Karpas-422 (cell line): ENCODE measurements around the gene SLC12A7. TPM values are rescaled to one million over a fixed set of nuclear protein-coding genes. Genes with fewer than 3 reads are reported as not detected.
"Not testable (repeated sequence)": the region's sequence is repeated elsewhere in the genome, so short reads cannot be mapped to it uniquely, and the experiment has no call there.

Source experiments
- DNase-seq: peaks from one replicate; pipeline ENCODE4 v3.0.0-alpha.2; 2015
- H2AFZ ChIP-seq: fragments of 200-600 bp; sonication (generic); 2 replicates; pipeline ENCODE4 v1.6.1; 2014; ENCODE audit warnings: antibody characterized with exemption, low read length, mixed read lengths
- H3K27ac ChIP-seq: fragments of 200-600 bp; sonication (generic); 2 replicates; pipeline ENCODE4 v1.5.1; 2014; ENCODE audit warnings: mild to moderate bottlenecking, low read length, moderate library complexity
- H3K27me3 ChIP-seq: fragments of 200-600 bp; sonication (generic); 2 replicates; pipeline ENCODE4 v1.6.1; 2014; ENCODE audit warnings: low read length, mixed read lengths
- H3K36me3 ChIP-seq: fragments of 200-600 bp; sonication (generic); 2 replicates; pipeline ENCODE4 v1.6.1; 2014; ENCODE audit warnings: low read length, mixed read lengths; ENCODE audit not compliant: insufficient read depth
- H3K4me1 ChIP-seq: fragments of 200-600 bp; sonication (generic); 2 replicates; pipeline ENCODE4 v1.6.1; 2014; ENCODE audit warnings: mild to moderate bottlenecking, low read length, mixed read lengths
- H3K4me2 ChIP-seq: fragments of 200-600 bp; sonication (generic); 2 replicates; pipeline ENCODE4 v1.6.1; 2014; ENCODE audit warnings: low read length, low read depth, mild to moderate bottlenecking; ENCODE audit not compliant: poor library complexity, severe bottlenecking
- H3K4me3 ChIP-seq: fragments of 200-600 bp; sonication (generic); 2 replicates; pipeline ENCODE4 v1.5.1; 2014; ENCODE audit warnings: mild to moderate bottlenecking, antibody characterized with exemption, low read length, mixed read lengths
- H3K79me2 ChIP-seq: fragments of 200-600 bp; sonication (generic); 2 replicates; pipeline ENCODE4 v1.6.1; 2014; ENCODE audit warnings: mild to moderate bottlenecking, low read length, mixed read lengths
- H3K9ac ChIP-seq: fragments of 200-600 bp; sonication (generic); 2 replicates; pipeline ENCODE4 v1.6.0; 2014; ENCODE audit warnings: low read length
- H3K9me2 ChIP-seq: fragments of 200-600 bp; sonication (generic), shearing (Covaris generic); replicated peaks from 2 replicates; pipeline ENCODE4 v1.6.0; 2014; ENCODE audit warnings: mild to moderate bottlenecking, low read length, moderate library complexity; ENCODE audit not compliant: insufficient read depth
- H3K9me3 ChIP-seq: fragments of 300-700, 200-600 bp; sonication (generic); 2 replicates; pipeline ENCODE4 v1.6.1; 2014; ENCODE audit warnings: low read length, mixed read lengths
- H4K20me1 ChIP-seq: fragments of 200-600 bp; sonication (generic); 2 replicates; pipeline ENCODE4 v1.6.1; 2014; ENCODE audit warnings: mild to moderate bottlenecking, antibody characterized with exemption, low read length, low read depth; ENCODE audit not compliant: insufficient read depth
- total RNA-seq: library from RNA; depleted of rRNA; stranded (reverse); fragments of >200 nt; shearing (Covaris generic); gene quantifications from 2 replicates; pipeline ENCODE4 v1.2.3, GENCODE V29; 2014; ENCODE audit warnings: low replicate concordance

The SLC12A7 gene
- total RNA-seq, 1 experiment from 2014 or later = not detected

GRCh38 chr5:1100664-1101574, 10.9 kb downstream of the SLC12A7 start:
- no peaks in the 10 kb centered on the region; the same call in 1 of the 2 replicates for H3K4me1 ChIP-seq
- no peak overlapping the region for H3K4me3 ChIP-seq
- no peaks in the 10 kb centered on the region for H3K9me3 ChIP-seq
- H2AFZ ChIP-seq = no peak overlapping the region
- peaks cover 4% of the 10 kb centered on the region; the same call in 1 of the 2 replicates for H4K20me1 ChIP-seq
- H3K27ac ChIP-seq = no peak overlapping the region
- H3K9me2 ChIP-seq = no peaks in the 10 kb centered on the region
- no peaks in the 10 kb centered on the region for H3K36me3 ChIP-seq
- no peaks in the 10 kb centered on the region for H3K79me2 ChIP-seq
- no peak overlapping the region for H3K9ac ChIP-seq
- no peak overlapping the region for H3K4me2 ChIP-seq
- no peak for DNase-seq
- H3K27me3 ChIP-seq = no peaks in the 10 kb centered on the region

- Histone ChIP-seq H3K4me1 (no peaks in the 10 kb centered on the region; the same call in 1 of the 2 replicates), H4K20me1 (peaks cover 4% of the 10 kb centered on the region; the same call in 1 of the 2 replicates)
Observed at GRCh38 chr5:1099926-1100663, 11.8 kb downstream of the SLC12A7 start.

GRCh38 chr5:1098986-1099597, 12.8 kb downstream of the SLC12A7 start:
- peaks cover 4% of the 10 kb centered on the region; the same call in 1 of the 2 replicates for H4K20me1 ChIP-seq
- no peaks in the 10 kb centered on the region for H3K27me3 ChIP-seq
- H3K79me2 ChIP-seq = no peaks in the 10 kb centered on the region
- H3K4me2 ChIP-seq = no peak overlapping the region
- no peak overlapping the region for H3K9ac ChIP-seq
- no peak overlapping the region for H3K4me3 ChIP-seq
- no peak overlapping the region for H3K27ac ChIP-seq
- no peak overlapping the region for H2AFZ ChIP-seq
- H3K4me1 ChIP-seq = no peaks in the 10 kb centered on the region; the same call in 1 of the 2 replicates
- H3K36me3 ChIP-seq = no peaks in the 10 kb centered on the region
- no peaks in the 10 kb centered on the region for H3K9me3 ChIP-seq
- DNase-seq = no peak
- no peaks in the 10 kb centered on the region for H3K9me2 ChIP-seq

More at GRCh38 chr5:1099926-1100663, 11.8 kb downstream of the SLC12A7 start:
- Histone ChIP-seq H3K4me2 (no peak overlapping the region), H3K36me3 (no peaks in the 10 kb centered on the region), H3K79me2 (no peaks in the 10 kb centered on the region), H3K9me3 (no peaks in the 10 kb centered on the region), H3K27me3 (no peaks in the 10 kb centered on the region), H2AFZ (no peak overlapping the region), H3K27ac (no peak overlapping the region), H3K4me3 (no peak overlapping the region), H3K9me2 (no peaks in the 10 kb centered on the region), H3K9ac (no peak overlapping the region)
- DNase-seq = no peak

GRCh38 chr5:1097988-1098385, 13.9 kb downstream of the SLC12A7 start:
- H3K27me3 ChIP-seq, H3K9ac ChIP-seq, H3K79me2 ChIP-seq, H2AFZ ChIP-seq, H3K4me3 ChIP-seq, H3K9me2 ChIP-seq, H3K9me3 ChIP-seq, H3K4me2 ChIP-seq, H3K27ac ChIP-seq, DNase-seq, H4K20me1 ChIP-seq, H3K4me1 ChIP-seq, H3K36me3 ChIP-seq: not testable (repeated sequence)

DNA sequence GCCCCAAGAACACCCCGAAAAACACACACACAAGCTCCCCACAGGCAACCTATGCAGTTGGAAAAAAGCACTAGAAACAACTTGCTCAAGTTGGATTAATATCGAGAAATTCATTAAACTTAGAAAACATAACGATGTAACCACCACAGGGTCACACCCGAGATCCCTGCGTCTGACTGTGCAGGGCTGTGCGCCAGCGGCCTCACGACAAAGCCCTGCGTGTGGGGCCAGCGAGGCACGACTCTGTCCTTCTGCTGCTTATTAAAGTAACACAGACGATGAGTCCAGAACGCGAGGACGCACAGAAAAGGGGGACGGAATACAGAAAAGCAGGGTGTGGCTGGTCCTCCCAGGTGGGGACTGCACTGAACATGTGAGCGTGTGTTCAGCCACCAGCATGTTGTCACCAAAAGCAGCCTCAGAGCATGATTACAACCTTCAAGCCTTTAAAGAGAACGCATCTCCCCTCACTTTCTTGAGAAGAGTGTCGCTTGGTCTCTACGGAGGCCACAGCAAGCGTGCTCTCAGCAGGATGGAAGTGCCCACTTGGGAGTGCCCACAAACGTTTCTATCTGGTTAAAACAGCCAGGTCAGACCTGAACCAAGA, 14.4 kb downstream of the SLC12A7 start:
- Histone ChIP-seq H3K79me2 (no peaks in the 10 kb centered on the region), H3K4me2 (no peak overlapping the region), H4K20me1 (peaks cover 3% of the 10 kb centered on the region; the same call in 1 of the 2 replicates), H3K27ac (no peak overlapping the region), H2AFZ (no peak overlapping the region), H3K9ac (no peak overlapping the region), H3K4me1 (no peaks in the 10 kb centered on the region; the same call in 1 of the 2 replicates), H3K9me3 (no peaks in the 10 kb centered on the region), H3K36me3 (no peaks in the 10 kb centered on the region), H3K27me3 (no peaks in the 10 kb centered on the region), H3K9me2 (no peaks in the 10 kb centered on the region), H3K4me3 (no peak overlapping the region)
- no peak for DNase-seq

- H3K9me3 ChIP-seq = no peaks in the 10 kb centered on the region
- H2AFZ ChIP-seq = no peak overlapping the region
- no peaks in the 10 kb centered on the region for H3K36me3 ChIP-seq
- no peak overlapping the region for H3K27ac ChIP-seq
- no peaks in the 10 kb centered on the region for H3K79me2 ChIP-seq
- no peaks in the 10 kb centered on the region for H3K27me3 ChIP-seq
- H3K4me3 ChIP-seq = no peak overlapping the region
- no peak overlapping the region for H3K4me2 ChIP-seq
- H3K9me2 ChIP-seq = no peaks in the 10 kb centered on the region
- DNase-seq = no peak
- H3K9ac ChIP-seq = no peak overlapping the region
- no peaks in the 10 kb centered on the region; the same call in 1 of the 2 replicates for H3K4me1 ChIP-seq
- H4K20me1 ChIP-seq = no peaks in the 10 kb centered on the region
Observed at GRCh38 chr5:1096838-1097237, 15.0 kb downstream of the SLC12A7 start.

GRCh38 chr5:1095990-1096363, 15.9 kb downstream of the SLC12A7 start:
- Histone ChIP-seq H3K36me3 (no peaks in the 10 kb centered on the region), H3K27me3 (no peaks in the 10 kb centered on the region)
- no peak for DNase-seq

More at GRCh38 chr5:1095990-1096363, 15.9 kb downstream of the SLC12A7 start:
- H3K9me3 ChIP-seq = no peaks in the 10 kb centered on the region
- H3K4me2 ChIP-seq = no peak overlapping the region
- H3K79me2 ChIP-seq = no peaks in the 10 kb centered on the region
- H4K20me1 ChIP-seq = no peaks in the 10 kb centered on the region
- no peak overlapping the region for H2AFZ ChIP-seq
- H3K9me2 ChIP-seq = no peaks in the 10 kb centered on the region
- H3K27ac ChIP-seq = no peak overlapping the region
- H3K4me3 ChIP-seq = no peak overlapping the region
- H3K4me1 ChIP-seq = no peaks in the 10 kb centered on the region; the same call in 1 of the 2 replicates
- no peak overlapping the region for H3K9ac ChIP-seq
